Lower leg skin (tissue), 3 donors: ENCODE results near the gene PEX7.

Experiments
- POLR2A ChIP-seq, 2 donors: fragments of 450-650 bp; IDR thresholded peaks; one replicate each; pipeline ENCODE4 v1.6.1; 2016 to 2017; ENCODE audit warnings: antibody characterized with exemption in 2 of 2, mild to moderate bottlenecking in 1 of 2, moderate library complexity in 1 of 2
- TF ChIP-seq, protein P1 (sequence below), 3 donors: fragments of 450-650 bp; IDR thresholded peaks; one replicate each; pipeline ENCODE4 v1.5.1; 2016; ENCODE audit warnings: antibody characterized with exemption in 3 of 3, mild to moderate bottlenecking in 3 of 3, moderate library complexity in 2 of 3

DNA sequence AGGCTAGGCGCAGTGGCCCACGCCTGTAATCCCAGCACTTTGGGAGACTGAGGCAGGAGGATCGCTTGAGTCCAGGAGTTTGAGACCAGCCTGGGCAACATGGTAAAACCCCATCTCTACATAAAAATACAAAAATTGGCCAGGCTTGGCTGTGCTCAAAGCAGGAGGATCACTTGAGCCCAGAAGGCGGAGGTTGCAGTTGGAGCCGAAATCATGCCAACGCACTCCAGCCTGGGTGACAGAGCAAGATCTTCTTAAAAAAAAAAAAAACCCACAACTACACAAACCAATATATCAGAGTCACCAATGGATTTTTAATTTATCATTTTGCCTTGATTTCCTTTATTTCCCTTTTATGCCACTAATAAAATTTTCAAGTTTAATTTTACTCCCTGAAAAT is 39.4 kb upstream of the PEX7 start:
- TF ChIP-seq POLR2A (IDR thresholded peaks at IDR 0.05), result no peak
- TF ChIP-seq, protein P1, sequence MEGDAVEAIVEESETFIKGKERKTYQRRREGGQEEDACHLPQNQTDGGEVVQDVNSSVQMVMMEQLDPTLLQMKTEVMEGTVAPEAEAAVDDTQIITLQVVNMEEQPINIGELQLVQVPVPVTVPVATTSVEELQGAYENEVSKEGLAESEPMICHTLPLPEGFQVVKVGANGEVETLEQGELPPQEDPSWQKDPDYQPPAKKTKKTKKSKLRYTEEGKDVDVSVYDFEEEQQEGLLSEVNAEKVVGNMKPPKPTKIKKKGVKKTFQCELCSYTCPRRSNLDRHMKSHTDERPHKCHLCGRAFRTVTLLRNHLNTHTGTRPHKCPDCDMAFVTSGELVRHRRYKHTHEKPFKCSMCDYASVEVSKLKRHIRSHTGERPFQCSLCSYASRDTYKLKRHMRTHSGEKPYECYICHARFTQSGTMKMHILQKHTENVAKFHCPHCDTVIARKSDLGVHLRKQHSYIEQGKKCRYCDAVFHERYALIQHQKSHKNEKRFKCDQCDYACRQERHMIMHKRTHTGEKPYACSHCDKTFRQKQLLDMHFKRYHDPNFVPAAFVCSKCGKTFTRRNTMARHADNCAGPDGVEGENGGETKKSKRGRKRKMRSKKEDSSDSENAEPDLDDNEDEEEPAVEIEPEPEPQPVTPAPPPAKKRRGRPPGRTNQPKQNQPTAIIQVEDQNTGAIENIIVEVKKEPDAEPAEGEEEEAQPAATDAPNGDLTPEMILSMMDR (IDR thresholded peaks at IDR 0.05), result no peak
